ENCODE measurements around the gene GPR132. TPM values are rescaled to one million over a fixed set of nuclear protein-coding genes. Genes with fewer than 3 reads are reported as not detected.
A peak's percentile ranks its signal among the peaks of the same experiment; 100 is the strongest.
"Not testable (repeated sequence)": the region's sequence is repeated elsewhere in the genome, so short reads cannot be mapped to it uniquely, and the experiment has no call there.

The GPR132 gene
- total and polyA plus RNA-seq, 9 of the 15 experiments (the other 6 are each of a cell fraction or from before 2014, with no cell fraction given): 0.01 to 1.1 (median 0.25) TPM; not detected in 1

- TF ChIP-seq VEZF1 (CRISPR knock-in tag; IDR thresholded peaks at IDR 0.05): peak; percentile 74
Observed at GRCh38 chr14:105065280-105066228, at the start of gene GPR132 (continued).

- H3K27ac ChIP-seq (ENCODE audit: extremely low read depth, low read depth, low read length); H3K27me3 ChIP-seq (ENCODE audit: control insufficient read depth in 2 of 2, insufficient read depth in 2 of 2, low read length in 2 of 2); ATAC-seq; H3K79me2 ChIP-seq (ENCODE audit: control insufficient read depth, insufficient read depth, low read length); BruUV-seq (replicated peaks); H3K36me3 ChIP-seq (ENCODE audit: control insufficient read depth, insufficient read depth, low read length); FAIRE-seq; CTCF ChIA-PET (ENCODE audit: low intra/inter-chr PET ratio); in situ Hi-C loops (cut with MboI); H4K20me1 ChIP-seq (replicated peaks; ENCODE audit: control insufficient read depth, insufficient read depth, low read length); H3K4me3 ChIP-seq; H3K9me1 ChIP-seq (ENCODE audit: control insufficient read depth, insufficient read depth, low read length); H3K4me1 ChIP-seq (replicated peaks in 1 of 2; ENCODE audit: control insufficient read depth in 2 of 2, insufficient read depth in 2 of 2, low read length in 2 of 2); H3K4me2 ChIP-seq (ENCODE audit: insufficient read depth, low read length); DNase-seq (ENCODE audit: extremely low read depth in 1 of 4, low spot score in 3 of 4); H3K9me3 ChIP-seq (replicated peaks; ENCODE audit: control insufficient read depth, insufficient read depth, low read depth, low read length); H3K9ac ChIP-seq (ENCODE audit: insufficient read depth in 1 of 2, low read depth in 2 of 2, low read length in 2 of 2); intact Hi-C loops (cut with micrococcal nuclease); H2AFZ ChIP-seq (ENCODE audit: low read depth, low read length): not testable (repeated sequence)
- POLR2A ChIA-PET: interaction anchor here (0.7 kb wide), 1 partner anchor 88 kb away, joined by 3 read pairs; no protein-coding TSS in a partner anchor
- WGBS (ENCODE audit: insufficient coverage, low coverage, missing lambda C conversion rate): 5% methylated on average over 8 of the region's 8 CpGs
Observed at GRCh38 chr14:105109243-105109642, 44.0 kb upstream of the GPR132 start.

All from K562 (cell line).